ENCODE measurements around the gene GPR26. TPM values are rescaled to one million over a fixed set of nuclear protein-coding genes. Genes with fewer than 3 reads are reported as not detected.

The GPR26 gene
- polyA plus RNA-seq, 1 of the 3 experiments (the other 2 are of a cell fraction): not detected

GRCh38 chr10:123683459-123683858 is 17.3 kb downstream of the GPR26 start:
- Histone ChIP-seq H3K9me2 (no peaks in the 10 kb centered on the region), H3K9me3 (no peaks in the 10 kb centered on the region), H3F3A (replicated peaks; ENCODE audit: insufficient read depth) (no peaks in the 10 kb centered on the region), H3K27me3 (ENCODE audit: insufficient read depth) (no peaks in the 10 kb centered on the region), H3K79me2 (ENCODE audit: insufficient read depth) (no peaks in the 10 kb centered on the region), H3K9ac (no peak overlapping the region), H2AFZ (ENCODE audit: low read depth) (no peak overlapping the region), H3K4me2 (no peak overlapping the region), H3K36me3 (replicated peaks in 1 of 2; ENCODE audit: control insufficient read depth in 1 of 2, insufficient read depth in 2 of 2, low read length in 1 of 2) (no peaks in the 10 kb centered on the region), H3K4me3 (ENCODE audit: low read depth in 2 of 2, low read length in 1 of 2) (no peak overlapping the region), H3K27ac (ENCODE audit: low read depth in 2 of 2, low read length in 1 of 2) (no peak overlapping the region), H4K20me1 (ENCODE audit: insufficient read depth) (no peaks in the 10 kb centered on the region), H3K4me1 (ENCODE audit: control insufficient read depth in 1 of 2, insufficient read depth in 2 of 2, low read depth in 1 of 2, low read length in 1 of 2) (no peaks in the 10 kb centered on the region; a peak in 1 of 4 replicates)
- TF ChIP-seq IRF3 (IDR thresholded peaks at IDR 0.05; ENCODE audit: low read depth, low read length) (no peak), MEF2A (IDR thresholded peaks at IDR 0.05; ENCODE audit: borderline replicate concordance, low read depth) (no peak), GATA2 (CRISPR knock-in tag; IDR thresholded peaks at IDR 0.05) (no peak), FOXM1 (IDR thresholded peaks at IDR 0.05; ENCODE audit: low read depth) (no peak)
- no peak for DNase-seq
- POLR2A ChIA-PET: no interaction called here
- 6% methylated on average over 3 of the region's 3 CpGs for WGBS (ENCODE audit: low lambda C conversion rate)
- CTCF ChIA-PET: interaction anchor here (1.6 kb wide), 1 partner anchor 17 kb away, joined by 3 read pairs; the partner anchor contains the start of gene GPR26

- ChIA-PET CTCF (interaction anchor here (1.6 kb wide), 1 partner anchor 17 kb away, joined by 3 read pairs; the partner anchor contains the start of gene GPR26), POLR2A (no interaction called here)
- H3K4me1 ChIP-seq (ENCODE audit: control insufficient read depth in 1 of 2, insufficient read depth in 2 of 2, low read depth in 1 of 2, low read length in 1 of 2): no peaks in the 10 kb centered on the region; a peak in 1 of 4 replicates
- H3K9me2 ChIP-seq: no peaks in the 10 kb centered on the region
- no peaks in the 10 kb centered on the region for H3K9me3 ChIP-seq
- no peaks in the 10 kb centered on the region for H3K79me2 ChIP-seq (ENCODE audit: insufficient read depth)
- WGBS (ENCODE audit: low lambda C conversion rate): 17% methylated on average over 7 of the region's 8 CpGs
- no peaks in the 10 kb centered on the region for H3K27me3 ChIP-seq (ENCODE audit: insufficient read depth)
- no peak overlapping the region for H3K4me3 ChIP-seq (ENCODE audit: low read depth in 2 of 2, low read length in 1 of 2)
- no peak for TF ChIP-seq EP300 (IDR thresholded peaks at IDR 0.05; ENCODE audit: borderline replicate concordance in 1 of 2, low read depth in 1 of 2, low read length in 1 of 2)
- no peak for TF ChIP-seq MXI1 (IDR thresholded peaks at IDR 0.05; ENCODE audit: low read depth, low read length)
- H3K4me2 ChIP-seq: no peak overlapping the region
- no peak for DNase-seq
- H3K27ac ChIP-seq (ENCODE audit: low read depth in 2 of 2, low read length in 1 of 2): no peak overlapping the region
- H3K9ac ChIP-seq: no peak overlapping the region
- H3F3A ChIP-seq (replicated peaks; ENCODE audit: insufficient read depth): no peaks in the 10 kb centered on the region
- no peaks in the 10 kb centered on the region for H3K36me3 ChIP-seq (replicated peaks in 1 of 2; ENCODE audit: control insufficient read depth in 1 of 2, insufficient read depth in 2 of 2, low read length in 1 of 2)
- no peak overlapping the region for H2AFZ ChIP-seq (ENCODE audit: low read depth)
- H4K20me1 ChIP-seq (ENCODE audit: insufficient read depth): no peaks in the 10 kb centered on the region
Observed at GRCh38 chr10:123683865-123684264, 17.7 kb downstream of the GPR26 start.

- Histone ChIP-seq H3K4me3 (ENCODE audit: low read depth in 2 of 2, low read length in 1 of 2) (no peak overlapping the region), H3K79me2 (ENCODE audit: insufficient read depth) (no peaks in the 10 kb centered on the region), H3K27me3 (ENCODE audit: insufficient read depth) (no peaks in the 10 kb centered on the region), H4K20me1 (ENCODE audit: insufficient read depth) (no peaks in the 10 kb centered on the region), H3K36me3 (replicated peaks in 1 of 2; ENCODE audit: control insufficient read depth in 1 of 2, insufficient read depth in 2 of 2, low read length in 1 of 2) (no peaks in the 10 kb centered on the region), H3K9me3 (no peaks in the 10 kb centered on the region), H3K9me2 (no peaks in the 10 kb centered on the region), H2AFZ (ENCODE audit: low read depth) (no peak overlapping the region), H3K9ac (no peak overlapping the region), H3K4me1 (ENCODE audit: control insufficient read depth in 1 of 2, insufficient read depth in 2 of 2, low read depth in 1 of 2, low read length in 1 of 2) (no peaks in the 10 kb centered on the region; a peak in 1 of 4 replicates), H3K27ac (ENCODE audit: low read depth in 2 of 2, low read length in 1 of 2) (no peak overlapping the region), H3K4me2 (no peak overlapping the region), H3F3A (replicated peaks; ENCODE audit: insufficient read depth) (no peaks in the 10 kb centered on the region)
- WGBS (ENCODE audit: low lambda C conversion rate): 35% methylated on average over 8 of the region's 12 CpGs
- peak; percentile 28 for DNase-seq
- TF ChIP-seq GABPA (IDR thresholded peaks at IDR 0.05; ENCODE audit: low read depth) (no peak), GATA2 (CRISPR knock-in tag; IDR thresholded peaks at IDR 0.05) (no peak), ZBTB33 (IDR thresholded peaks at IDR 0.05; ENCODE audit: borderline replicate concordance, low read depth) (no peak), IRF3 (IDR thresholded peaks at IDR 0.05; ENCODE audit: low read depth, low read length) (no peak), MEF2A (IDR thresholded peaks at IDR 0.05; ENCODE audit: borderline replicate concordance, low read depth) (no peak), REST (IDR thresholded peaks at IDR 0.05; ENCODE audit: low read depth, low read length) (no peak), EP300 (IDR thresholded peaks at IDR 0.05; ENCODE audit: borderline replicate concordance in 1 of 2, low read depth in 1 of 2, low read length in 1 of 2) (no peak)
- CTCF ChIA-PET: no interaction called here
- POLR2A ChIA-PET: no interaction called here
Observed at GRCh38 chr10:123685260-123685659, 19.1 kb downstream of the GPR26 start.
